ENCODE results near the gene NOL9. TPM values are rescaled to one million over a fixed set of nuclear protein-coding genes. Genes with fewer than 3 reads are reported as not detected.

Gene NOL9
- total and polyA plus RNA-seq, 9 of the 15 experiments (the other 6 are each of a cell fraction or from before 2014, with no cell fraction given): 5.6 to 76.5 (median 47.3) TPM

DNA sequence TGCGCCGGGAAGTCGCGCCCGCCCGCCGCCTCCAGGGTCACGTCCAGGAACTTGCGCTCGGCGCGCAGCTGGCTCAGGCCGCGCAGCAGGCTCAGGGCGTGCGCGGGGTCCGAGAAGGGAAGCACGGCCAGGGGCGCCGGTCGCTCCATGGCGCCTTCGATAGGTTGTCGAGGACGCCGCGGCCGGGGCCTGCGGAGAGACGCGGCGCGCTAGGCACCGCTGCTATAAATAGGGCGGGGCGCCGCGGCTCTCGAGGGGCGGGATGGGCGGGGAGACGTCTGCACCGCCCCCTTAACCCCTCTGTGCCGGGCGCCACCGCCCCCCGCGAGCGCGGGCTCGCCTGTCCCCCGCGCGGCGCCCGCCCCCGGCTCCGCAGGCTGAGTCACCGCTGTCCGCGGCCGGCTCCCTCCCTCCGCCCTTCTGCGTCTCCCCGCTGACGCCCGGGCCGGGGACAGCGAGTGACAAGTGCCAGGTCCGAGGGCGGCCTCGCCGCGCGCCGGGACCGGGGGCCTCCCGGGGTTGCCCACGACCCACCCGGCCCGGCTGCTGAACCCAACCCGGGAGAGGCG lies 48.4 kb upstream of the NOL9 start, which contains the start of gene KLHL21 (continued):
- TF ChIP-seq, protein P1, sequence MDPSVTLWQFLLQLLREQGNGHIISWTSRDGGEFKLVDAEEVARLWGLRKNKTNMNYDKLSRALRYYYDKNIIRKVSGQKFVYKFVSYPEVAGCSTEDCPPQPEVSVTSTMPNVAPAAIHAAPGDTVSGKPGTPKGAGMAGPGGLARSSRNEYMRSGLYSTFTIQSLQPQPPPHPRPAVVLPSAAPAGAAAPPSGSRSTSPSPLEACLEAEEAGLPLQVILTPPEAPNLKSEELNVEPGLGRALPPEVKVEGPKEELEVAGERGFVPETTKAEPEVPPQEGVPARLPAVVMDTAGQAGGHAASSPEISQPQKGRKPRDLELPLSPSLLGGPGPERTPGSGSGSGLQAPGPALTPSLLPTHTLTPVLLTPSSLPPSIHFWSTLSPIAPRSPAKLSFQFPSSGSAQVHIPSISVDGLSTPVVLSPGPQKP (CRISPR knock-in tag; IDR thresholded peaks at IDR 0.05): no peak
- no peak for TF ChIP-seq ZKSCAN8 (CRISPR knock-in tag; IDR thresholded peaks at IDR 0.05)
- TF ChIP-seq KHSRP (IDR thresholded peaks at IDR 0.05): no peak
- no peak for TF ChIP-seq FOXA1 (IDR thresholded peaks at IDR 0.05; ENCODE audit: borderline replicate concordance)
- TF ChIP-seq FOXA3 (CRISPR knock-in tag; conservative IDR thresholded peaks at IDR 0.05 in 1 of 2, IDR thresholded peaks at IDR 0.05 in 1 of 2): 0 out of 4 replicates have a peak, but pooled peaks of 1 of the 2 experiments have one; percentile 9
- TF ChIP-seq PHF21A (IDR thresholded peaks at IDR 0.05; ENCODE audit: borderline replicate concordance, low read depth): no peak
- peak; percentile 93 for TF ChIP-seq KDM5B (IDR thresholded peaks at IDR 0.05; ENCODE audit: insufficient replicate concordance, low read depth, low read length)
- TF ChIP-seq, protein P2, sequence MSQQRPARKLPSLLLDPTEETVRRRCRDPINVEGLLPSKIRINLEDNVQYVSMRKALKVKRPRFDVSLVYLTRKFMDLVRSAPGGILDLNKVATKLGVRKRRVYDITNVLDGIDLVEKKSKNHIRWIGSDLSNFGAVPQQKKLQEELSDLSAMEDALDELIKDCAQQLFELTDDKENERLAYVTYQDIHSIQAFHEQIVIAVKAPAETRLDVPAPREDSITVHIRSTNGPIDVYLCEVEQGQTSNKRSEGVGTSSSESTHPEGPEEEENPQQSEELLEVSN (IDR thresholded peaks at IDR 0.05; ENCODE audit: borderline replicate concordance in 1 of 2, extremely low read depth in 1 of 2, insufficient read depth in 1 of 2, insufficient read length in 1 of 2, low read depth in 1 of 2, low read length in 1 of 2, poor library complexity in 1 of 2, severe bottlenecking in 1 of 2): peak in 1 of 2 experiments; percentile 73
- no peak; the same call in 1 of the 2 replicates for TF ChIP-seq TRIM28 (IDR thresholded peaks at IDR 0.05)
- no peak for TF ChIP-seq KDM1A (IDR thresholded peaks at IDR 0.05)
- TF ChIP-seq HOXB6 (CRISPR knock-in tag; IDR thresholded peaks at IDR 0.05; ENCODE audit: borderline replicate concordance): no peak
- no peak for TF ChIP-seq IFI16 (CRISPR knock-in tag; IDR thresholded peaks at IDR 0.05)
- peak in 2 of 3 experiments; percentile 19 to 67 for TF ChIP-seq YY1 (IDR thresholded peaks at IDR 0.05; ENCODE audit: borderline replicate concordance in 1 of 3, control insufficient read depth in 1 of 3, extremely low read depth in 1 of 3, insufficient read depth in 3 of 3, insufficient read length in 1 of 3, insufficient replicate concordance in 2 of 3, low read depth in 1 of 3, low read length in 2 of 3)
- TF ChIP-seq POLR2G (IDR thresholded peaks at IDR 0.05; ENCODE audit: low read depth, low read length): peak; percentile 96
- no peak; the same call in 1 of the 2 replicates for TF ChIP-seq MTF1 (CRISPR knock-in tag; IDR thresholded peaks at IDR 0.05; ENCODE audit: borderline replicate concordance)
- TF ChIP-seq ZNF780A (CRISPR knock-in tag; IDR thresholded peaks at IDR 0.05): no peak
- TF ChIP-seq HDAC6 (IDR thresholded peaks at IDR 0.05; ENCODE audit: low read depth, low read length): no peak
- no peak for TF ChIP-seq SRSF3 (IDR thresholded peaks at IDR 0.05; ENCODE audit: insufficient read depth, low read length)
- no peak for TF ChIP-seq SMAD2 (IDR thresholded peaks at IDR 0.05; ENCODE audit: low read depth, low read length)
- TF ChIP-seq SAFB2 (IDR thresholded peaks at IDR 0.05; ENCODE audit: borderline replicate concordance, low read depth, low read length, severe bottlenecking): no peak
- no peak for TF ChIP-seq BCL6 (CRISPR knock-in tag; IDR thresholded peaks at IDR 0.05)
- TF ChIP-seq MAFF (IDR thresholded peaks at IDR 0.05; ENCODE audit: low read length): no peak
- TF ChIP-seq, protein P3, sequence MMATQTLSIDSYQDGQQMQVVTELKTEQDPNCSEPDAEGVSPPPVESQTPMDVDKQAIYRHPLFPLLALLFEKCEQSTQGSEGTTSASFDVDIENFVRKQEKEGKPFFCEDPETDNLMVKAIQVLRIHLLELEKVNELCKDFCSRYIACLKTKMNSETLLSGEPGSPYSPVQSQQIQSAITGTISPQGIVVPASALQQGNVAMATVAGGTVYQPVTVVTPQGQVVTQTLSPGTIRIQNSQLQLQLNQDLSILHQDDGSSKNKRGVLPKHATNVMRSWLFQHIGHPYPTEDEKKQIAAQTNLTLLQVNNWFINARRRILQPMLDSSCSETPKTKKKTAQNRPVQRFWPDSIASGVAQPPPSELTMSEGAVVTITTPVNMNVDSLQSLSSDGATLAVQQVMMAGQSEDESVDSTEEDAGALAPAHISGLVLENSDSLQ (IDR thresholded peaks at IDR 0.05): peak; percentile 60; the same call in 1 of the 2 replicates
